ENCODE data around the gene ZBTB26.

DNA sequence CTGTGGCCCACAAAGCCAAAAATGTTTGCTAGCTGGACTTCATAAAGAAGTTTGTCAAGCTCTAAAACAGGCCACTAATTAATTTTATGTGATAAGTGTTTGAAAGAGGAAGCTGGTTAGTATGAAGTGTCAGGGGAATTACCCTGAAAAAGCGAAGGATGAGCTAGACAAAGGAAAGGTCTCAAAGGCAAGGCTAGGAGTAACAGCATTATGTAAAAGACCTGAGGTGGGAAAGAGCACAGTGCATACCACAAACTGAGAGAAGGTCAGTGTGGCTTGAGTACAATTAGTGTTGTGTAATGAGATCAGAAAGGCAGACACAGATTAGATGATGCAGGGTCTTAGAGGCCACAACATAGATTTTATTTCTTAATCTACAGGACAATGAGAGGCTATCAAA, 55.8 kb downstream of the ZBTB26 start:
- TF ChIP-seq, protein P1, sequence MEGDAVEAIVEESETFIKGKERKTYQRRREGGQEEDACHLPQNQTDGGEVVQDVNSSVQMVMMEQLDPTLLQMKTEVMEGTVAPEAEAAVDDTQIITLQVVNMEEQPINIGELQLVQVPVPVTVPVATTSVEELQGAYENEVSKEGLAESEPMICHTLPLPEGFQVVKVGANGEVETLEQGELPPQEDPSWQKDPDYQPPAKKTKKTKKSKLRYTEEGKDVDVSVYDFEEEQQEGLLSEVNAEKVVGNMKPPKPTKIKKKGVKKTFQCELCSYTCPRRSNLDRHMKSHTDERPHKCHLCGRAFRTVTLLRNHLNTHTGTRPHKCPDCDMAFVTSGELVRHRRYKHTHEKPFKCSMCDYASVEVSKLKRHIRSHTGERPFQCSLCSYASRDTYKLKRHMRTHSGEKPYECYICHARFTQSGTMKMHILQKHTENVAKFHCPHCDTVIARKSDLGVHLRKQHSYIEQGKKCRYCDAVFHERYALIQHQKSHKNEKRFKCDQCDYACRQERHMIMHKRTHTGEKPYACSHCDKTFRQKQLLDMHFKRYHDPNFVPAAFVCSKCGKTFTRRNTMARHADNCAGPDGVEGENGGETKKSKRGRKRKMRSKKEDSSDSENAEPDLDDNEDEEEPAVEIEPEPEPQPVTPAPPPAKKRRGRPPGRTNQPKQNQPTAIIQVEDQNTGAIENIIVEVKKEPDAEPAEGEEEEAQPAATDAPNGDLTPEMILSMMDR (IDR thresholded peaks at IDR 0.05; ENCODE audit: borderline replicate concordance, extremely low read depth, low read length, poor library complexity, severe bottlenecking): no peak
- TF ChIP-seq EZH2 (IDR thresholded peaks at IDR 0.05; ENCODE audit: borderline replicate concordance, low read depth, low read length, severe bottlenecking): no peak
